Stimulated activated naive CD8-positive, alpha-beta T cell treated with anti-CD3 and anti-CD28 coated beads, Interleukin-15, amount 100 ng/mL, for 72 hours (primary cell): Measurements from ENCODE around the gene CFAP61.

Experiments used
- ATAC-seq: fragments of 150-1000 bp; cut with Tn5 transposase; 2 replicates; pipeline ENCODE4 v1.10.0; 2021; ENCODE audit warnings: mild to moderate bottlenecking, moderate library complexity
- DNase-seq, 2 donors: peaks; one replicate each; pipeline ENCODE4 v3.0.0; 2021 to 2022
- H3K27ac Mint-ChIP-seq, 2 donors: one replicate each; pipeline ENCODE4 v1.8.0; 2022; ENCODE audit warnings: mild to moderate bottlenecking in 2 of 2, mixed read lengths in 2 of 2, moderate library complexity in 2 of 2
- H3K27me3 Mint-ChIP-seq: one replicate; pipeline ENCODE4 v1.8.0; 2022; ENCODE audit warnings: mixed read lengths
- H3K4me1 Mint-ChIP-seq: one replicate; pipeline ENCODE4 v1.8.0; 2022; ENCODE audit warnings: mild to moderate bottlenecking, mixed read lengths
- H3K4me3 Mint-ChIP-seq, 2 donors: one replicate each; pipeline ENCODE4 v1.8.0; 2022; ENCODE audit warnings: mild to moderate bottlenecking in 2 of 2, mixed read lengths in 2 of 2, moderate library complexity in 1 of 2
- H3K9me3 Mint-ChIP-seq, 2 donors: one replicate each; pipeline ENCODE4 v1.8.0; 2022; ENCODE audit warnings: mixed read lengths in 2 of 2

The CFAP61 gene

DNA sequence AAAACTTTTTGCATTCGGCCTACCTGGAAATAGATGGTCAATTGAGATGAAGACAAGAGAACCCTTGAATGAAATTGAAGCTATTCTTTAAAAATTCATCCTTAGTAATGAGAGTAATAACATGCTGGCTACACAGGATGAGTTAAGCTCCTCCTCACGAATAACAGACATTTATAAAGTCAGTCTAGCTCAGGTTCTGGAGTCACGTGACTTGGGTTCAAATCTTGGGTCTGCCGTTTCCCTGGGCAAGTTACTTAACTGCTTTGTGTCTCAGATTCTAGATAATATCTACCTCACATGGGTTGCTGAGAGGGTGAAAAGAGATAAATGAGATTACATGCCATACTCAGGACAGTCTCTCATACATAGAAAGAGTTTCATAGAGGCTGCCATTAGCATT, 214.2 kb downstream of the CFAP61 start:
- Mint-ChIP-seq H3K27ac (no peak overlapping the region), H3K4me3 (no peak overlapping the region), H3K27me3 (peaks cover 28% of the 10 kb centered on the region), H3K9me3 (no peaks in the 10 kb centered on the region), H3K4me1 (no peaks in the 10 kb centered on the region)
- no peak for DNase-seq
- ATAC-seq = no peak

DNA sequence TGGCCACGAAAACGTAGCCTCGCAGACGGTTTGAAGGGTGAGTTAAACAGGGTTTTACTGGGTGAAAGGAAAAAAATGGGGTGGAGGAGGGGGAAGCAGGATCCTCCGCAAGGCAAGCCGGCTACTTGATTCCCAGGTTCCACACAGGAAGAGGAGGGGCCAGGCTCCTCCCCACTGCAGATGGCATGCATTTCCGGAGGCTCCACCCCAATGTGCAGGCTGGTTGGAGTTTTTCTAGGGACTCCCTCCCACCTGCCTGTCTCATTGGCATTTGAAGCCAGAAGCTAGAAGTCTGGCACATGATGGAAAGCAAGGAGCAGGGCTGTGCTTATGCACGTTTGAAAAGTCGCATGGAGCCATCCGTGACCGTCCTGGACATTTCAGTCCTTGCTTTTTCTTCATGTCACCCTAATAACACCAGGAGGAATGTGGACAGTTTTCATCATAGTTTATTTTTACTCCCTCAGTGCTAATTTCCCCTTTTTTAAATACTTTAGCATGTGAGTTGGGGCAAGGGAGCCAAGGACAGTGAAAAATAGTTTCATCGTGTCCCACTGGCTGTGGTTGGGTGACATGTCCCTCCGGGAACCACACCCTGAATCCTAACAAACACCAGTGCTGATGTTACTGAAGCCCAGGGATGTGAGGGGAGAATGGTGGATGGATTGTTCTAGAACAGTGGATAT, 215.5 kb downstream of the CFAP61 start:
- Mint-ChIP-seq H3K9me3 (no peaks in the 10 kb centered on the region), H3K27me3 (peaks cover 20% of the 10 kb centered on the region), H3K4me1 (no peaks in the 10 kb centered on the region), H3K4me3 (no peak overlapping the region), H3K27ac (no peak overlapping the region)
- DNase-seq (no peak), ATAC-seq (no peak)

DNA sequence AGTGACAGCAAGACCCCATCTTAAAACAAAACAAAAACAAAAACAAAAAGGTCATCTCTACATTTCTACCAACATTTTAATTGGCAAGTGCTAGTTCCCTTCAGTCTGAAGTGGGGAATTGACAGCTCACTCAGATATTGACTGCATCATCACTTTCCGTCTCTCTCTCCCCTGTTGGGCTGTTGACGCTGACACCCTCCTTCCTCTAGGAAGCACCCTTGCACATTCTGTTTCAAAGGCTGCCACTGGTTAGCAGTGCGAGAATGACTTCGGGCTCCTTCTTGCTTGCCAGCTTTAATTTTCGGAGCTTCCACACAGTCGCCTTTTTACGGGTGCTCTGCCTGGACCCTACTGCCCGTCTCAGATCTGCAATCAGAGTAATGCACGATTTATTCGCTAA, 218.9 kb downstream of the CFAP61 start:
- H3K27me3 Mint-ChIP-seq = peaks cover 19% of the 10 kb centered on the region
- DNase-seq (no peak), ATAC-seq (no peak)
- H3K4me3 Mint-ChIP-seq = no peak overlapping the region
- H3K27ac Mint-ChIP-seq = no peak overlapping the region
- H3K9me3 Mint-ChIP-seq = no peaks in the 10 kb centered on the region
- no peaks in the 10 kb centered on the region for H3K4me1 Mint-ChIP-seq

- H3K4me1 Mint-ChIP-seq = no peaks in the 10 kb centered on the region
- ATAC-seq = no peak
Measured at GRCh38 chr20:20272686-20273085, 220.4 kb downstream of the CFAP61 start.

DNA sequence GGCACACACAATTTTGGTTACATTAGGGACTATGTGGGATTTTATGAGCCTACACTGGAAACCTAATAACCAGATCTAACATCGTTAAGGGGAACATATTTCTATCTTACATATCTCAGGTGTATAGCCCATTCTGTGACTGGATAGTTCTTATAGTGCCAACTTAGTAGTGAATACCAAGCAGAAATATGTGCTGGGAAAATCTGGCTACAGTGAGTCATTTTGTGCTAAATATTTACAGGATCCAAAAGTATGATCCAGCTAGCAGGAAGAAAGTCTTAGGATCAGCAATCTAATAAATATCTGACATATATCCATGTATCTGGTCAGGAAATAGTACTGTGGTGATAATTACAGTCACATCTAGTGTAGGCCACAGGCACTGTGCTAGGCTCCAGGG, 221.0 kb downstream of the CFAP61 start:
- H3K27ac Mint-ChIP-seq = no peak overlapping the region
- H3K9me3 Mint-ChIP-seq = no peaks in the 10 kb centered on the region
- H3K27me3 Mint-ChIP-seq = peaks cover 20% of the 10 kb centered on the region
- H3K4me1 Mint-ChIP-seq = no peaks in the 10 kb centered on the region
- no peak overlapping the region for H3K4me3 Mint-ChIP-seq
- ATAC-seq (no peak), DNase-seq (no peak)

More at GRCh38 chr20:20272686-20273085, 220.4 kb downstream of the CFAP61 start:
- H3K9me3 Mint-ChIP-seq = no peaks in the 10 kb centered on the region
- H3K27ac Mint-ChIP-seq = no peak overlapping the region
- no peak overlapping the region for H3K4me3 Mint-ChIP-seq
- peaks cover 17% of the 10 kb centered on the region for H3K27me3 Mint-ChIP-seq
- no peak for DNase-seq

DNA sequence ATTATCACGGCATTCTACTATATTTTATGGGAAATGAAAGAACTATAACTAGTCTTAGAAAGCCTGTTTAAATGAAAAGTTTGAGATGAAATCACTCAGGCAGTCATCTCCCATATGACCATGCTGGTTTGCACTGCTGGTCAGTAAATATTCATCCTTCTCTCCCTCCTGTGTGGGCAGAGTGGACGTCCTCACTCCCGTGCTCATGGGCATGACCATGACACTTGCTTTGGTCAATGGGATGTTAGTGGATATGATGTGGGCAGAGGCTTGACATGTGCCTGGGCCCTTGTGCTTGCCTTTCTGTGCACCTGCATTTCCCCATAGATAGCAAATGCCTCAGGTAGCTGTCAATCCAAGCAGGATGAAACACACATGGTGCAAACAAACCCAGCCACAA, 222.5 kb downstream of the CFAP61 start:
- Mint-ChIP-seq H3K27ac (no peak overlapping the region), H3K9me3 (peaks cover 0 to 5% of the 10 kb centered on the region in 2 donors), H3K27me3 (peaks cover 20% of the 10 kb centered on the region), H3K4me3 (no peak overlapping the region), H3K4me1 (no peaks in the 10 kb centered on the region)
- no peak for DNase-seq
- no peak for ATAC-seq

DNA sequence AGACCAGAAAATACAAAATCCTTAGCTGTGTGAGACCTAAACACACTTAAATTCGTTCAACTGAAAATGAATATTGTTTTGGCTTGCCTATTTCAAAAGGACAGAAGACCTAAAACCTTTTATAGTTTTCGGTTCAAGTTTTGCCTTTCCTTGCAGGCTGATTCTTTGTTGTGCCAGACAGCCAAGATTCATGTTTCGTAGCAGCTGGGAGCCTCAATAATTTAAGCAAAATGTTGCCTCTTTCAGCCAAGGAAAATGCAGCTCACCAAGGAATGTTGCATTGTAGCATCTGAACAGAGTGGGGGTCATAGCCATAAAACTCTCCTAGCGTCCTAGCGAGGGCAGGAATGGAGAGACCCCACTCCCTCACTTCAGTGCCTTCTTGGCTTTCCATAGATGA, 223.3 kb downstream of the CFAP61 start:
- no peak overlapping the region for H3K27ac Mint-ChIP-seq
- ATAC-seq = no peak
- no peak overlapping the region for H3K4me3 Mint-ChIP-seq
- H3K4me1 Mint-ChIP-seq = no peaks in the 10 kb centered on the region
- DNase-seq = no peak
- H3K27me3 Mint-ChIP-seq = peaks cover 20% of the 10 kb centered on the region
- H3K9me3 Mint-ChIP-seq = peaks cover 0 to 9% of the 10 kb centered on the region in 2 donors

- ATAC-seq (no peak), DNase-seq (no peak)
- Mint-ChIP-seq H3K9me3 (peaks cover 0 to 9% of the 10 kb centered on the region in 2 donors), H3K27me3 (peaks cover 13% of the 10 kb centered on the region), H3K27ac (no peak overlapping the region), H3K4me3 (no peak overlapping the region), H3K4me1 (no peaks in the 10 kb centered on the region)
Measured at GRCh38 chr20:20276811-20277530, 224.6 kb downstream of the CFAP61 start.

DNA sequence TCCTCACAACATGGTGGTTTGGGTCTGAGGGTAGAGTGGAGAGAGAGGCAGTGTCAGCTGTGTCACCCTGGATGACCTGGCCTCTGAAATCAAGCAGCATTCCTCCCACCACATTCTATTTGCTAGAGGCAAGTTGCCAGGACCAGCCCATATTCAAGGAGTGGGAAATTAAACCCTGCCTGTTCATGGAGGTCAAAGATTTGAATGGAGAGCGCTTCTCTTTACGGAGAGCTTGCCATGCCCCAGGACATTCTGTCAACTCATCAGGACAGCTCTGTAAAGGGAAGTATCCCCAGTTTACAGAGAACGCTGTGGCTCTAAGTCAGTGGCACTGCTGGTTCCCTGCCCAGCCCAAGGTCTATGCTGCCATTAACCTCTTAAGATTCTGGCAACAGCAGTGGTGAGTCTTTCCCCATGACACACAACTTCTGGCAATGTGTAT, 225.6 kb downstream of the CFAP61 start:
- no peak overlapping the region for H3K27ac Mint-ChIP-seq
- H3K27me3 Mint-ChIP-seq = peaks cover 13% of the 10 kb centered on the region
- peaks cover 0 to 9% of the 10 kb centered on the region in 2 donors for H3K9me3 Mint-ChIP-seq
- H3K4me1 Mint-ChIP-seq = no peaks in the 10 kb centered on the region
- H3K4me3 Mint-ChIP-seq = no peak overlapping the region
- ATAC-seq = no peak
- no peak for DNase-seq

GRCh38 chr20:20286061-20286460, 233.7 kb downstream of the CFAP61 start:
- no peak for DNase-seq
- no peak for ATAC-seq
- Mint-ChIP-seq H3K27me3 (peaks cover 33% of the 10 kb centered on the region), H3K4me1 (no peaks in the 10 kb centered on the region), H3K9me3 (peaks cover 4 to 15% of the 10 kb centered on the region in 2 donors), H3K4me3 (no peak overlapping the region), H3K27ac (no peak overlapping the region)

DNA sequence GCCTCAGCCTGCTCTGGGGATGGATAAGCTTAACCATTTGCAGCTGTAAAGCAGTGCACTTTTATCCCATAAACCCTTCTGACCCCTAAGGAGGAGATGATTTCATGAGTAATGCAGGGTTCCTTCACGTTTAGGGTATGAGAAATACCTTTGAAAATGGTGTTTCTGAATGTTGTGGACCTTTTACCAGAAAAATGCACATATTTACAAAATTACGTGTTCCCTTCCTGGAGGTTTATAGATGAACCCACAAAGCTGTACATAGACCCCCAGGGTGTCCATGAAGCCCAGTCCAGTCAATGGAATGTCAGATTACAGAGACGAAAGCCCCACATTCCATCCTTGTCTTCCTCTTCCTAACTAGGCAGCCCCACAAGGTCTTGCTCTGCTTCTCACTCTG, 237.0 kb downstream of the CFAP61 start:
- Mint-ChIP-seq H3K27me3 (peaks cover 33% of the 10 kb centered on the region), H3K9me3 (peaks cover 4 to 15% of the 10 kb centered on the region in 2 donors), H3K27ac (no peak overlapping the region), H3K4me1 (no peaks in the 10 kb centered on the region), H3K4me3 (no peak overlapping the region)
- no peak for ATAC-seq
- no peak for DNase-seq

GRCh38 chr20:20292472-20292871, 240.1 kb downstream of the CFAP61 start:
- no peak overlapping the region for H3K4me3 Mint-ChIP-seq
- ATAC-seq (no peak), DNase-seq (no peak)
- peaks cover 0 to 8% of the 10 kb centered on the region in 2 donors for H3K9me3 Mint-ChIP-seq
- H3K4me1 Mint-ChIP-seq = no peaks in the 10 kb centered on the region
- no peak overlapping the region for H3K27ac Mint-ChIP-seq
- H3K27me3 Mint-ChIP-seq = peaks cover 22% of the 10 kb centered on the region

DNA sequence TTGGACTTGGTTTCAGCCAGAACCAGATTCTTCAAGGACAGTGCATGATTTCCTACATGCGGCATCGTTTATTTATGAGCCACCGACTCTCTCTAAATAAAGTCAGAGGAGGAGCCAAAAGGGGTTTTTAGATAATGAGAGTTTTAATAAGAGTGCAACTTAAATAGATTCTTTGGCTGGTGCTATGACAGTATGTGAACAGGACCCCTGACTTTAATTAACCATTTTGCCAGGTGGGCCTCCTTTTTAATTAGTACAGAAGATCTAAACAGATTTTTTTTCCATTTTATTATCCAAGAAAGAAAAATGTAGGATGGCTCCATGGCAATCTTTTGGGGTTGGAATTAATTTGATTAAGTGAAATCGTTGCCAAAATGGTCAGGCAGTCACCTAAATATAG, 240.8 kb downstream of the CFAP61 start:
- DNase-seq = no peak
- Mint-ChIP-seq H3K27ac (no peak overlapping the region), H3K9me3 (peaks cover 0 to 2% of the 10 kb centered on the region in 2 donors), H3K27me3 (peaks cover 17% of the 10 kb centered on the region), H3K4me3 (no peak overlapping the region), H3K4me1 (no peaks in the 10 kb centered on the region)
- ATAC-seq = no peak

- Mint-ChIP-seq H3K27ac (no peak overlapping the region), H3K27me3 (peaks cover 13% of the 10 kb centered on the region), H3K9me3 (no peaks in the 10 kb centered on the region), H3K4me1 (no peaks in the 10 kb centered on the region), H3K4me3 (no peak overlapping the region)
- no peak for DNase-seq
- no peak for ATAC-seq
Measured at GRCh38 chr20:20293691-20294385, 241.5 kb downstream of the CFAP61 start.

DNA sequence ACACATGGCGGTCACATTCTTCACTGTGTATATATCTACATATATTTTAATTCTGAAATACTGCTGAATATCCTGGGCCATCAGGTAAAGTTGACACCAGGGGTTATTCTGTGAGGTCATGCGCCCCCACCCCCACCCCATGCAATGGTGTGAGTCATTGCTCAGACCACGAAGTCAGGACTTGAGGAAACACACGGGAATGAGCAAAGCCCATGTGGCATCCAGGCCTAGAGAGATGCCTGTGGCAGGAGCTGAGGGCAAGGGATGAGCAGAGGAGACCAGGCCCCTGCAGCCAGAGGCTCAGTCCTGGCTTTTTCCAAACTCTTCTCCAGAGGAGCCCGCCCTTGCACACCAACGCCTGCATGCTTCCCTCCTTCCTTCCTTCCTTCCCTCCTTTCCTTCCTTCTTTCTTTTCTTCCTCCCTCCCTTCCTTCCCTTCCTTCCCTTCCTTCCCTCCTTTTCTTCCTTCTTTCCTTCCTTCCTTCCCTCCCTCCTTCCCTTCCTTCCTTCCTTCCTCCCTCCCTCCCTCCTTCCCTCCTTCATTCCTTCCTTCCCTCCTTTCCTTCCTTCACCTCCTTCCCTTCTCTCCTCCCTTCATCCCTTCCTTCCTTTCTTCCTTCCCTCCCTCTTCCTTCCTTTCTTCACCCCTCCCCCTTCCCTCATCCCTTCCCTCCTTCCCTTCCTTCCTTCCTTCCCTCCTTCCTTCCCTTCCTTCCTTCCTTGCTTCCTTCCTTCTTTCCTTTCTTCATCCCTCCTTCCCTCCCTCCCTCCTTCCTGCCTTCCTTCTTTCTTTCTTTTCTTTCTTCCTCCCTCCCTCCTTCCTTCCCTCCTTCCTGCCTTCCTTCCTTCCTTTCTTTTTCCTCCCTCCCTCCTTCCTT, 243.5 kb downstream of the CFAP61 start:
- Mint-ChIP-seq H3K27ac (no peak overlapping the region), H3K27me3 (peaks cover 13% of the 10 kb centered on the region), H3K4me1 (no peaks in the 10 kb centered on the region), H3K9me3 (no peaks in the 10 kb centered on the region), H3K4me3 (no peak overlapping the region)
- ATAC-seq (no peak), DNase-seq (no peak)
